GM13976 (cell line): ENCODE results near the gene SCRN1.
A peak's percentile ranks its signal among the peaks of the same experiment; 100 is the strongest.

Experiments used
- DNase-seq: peaks from one replicate; pipeline ENCODE4 v3.0.0; 2012; ENCODE audit warnings: low spot score
- in situ Hi-C: fragments of 300-500 bp; cut with MboI; formaldehyde crosslinking; loops from one replicate; pipeline ENCODE4 v1.12.0; 2022; ENCODE audit warnings: low sequenced_read_pairs, mixed read lengths, inconsistent platforms; ENCODE audit not compliant: unreplicated experiment
- TF ChIP-seq, protein P1 (sequence below): IDR thresholded peaks from 2 replicates; pipeline ENCODE4 v1.5.1; 2012; ENCODE audit warnings: borderline replicate concordance, mild to moderate bottlenecking; ENCODE audit not compliant: insufficient read depth; ENCODE audit errors: extremely low read depth, missing control alignments, control extremely low read depth

SCRN1 gene

DNA sequence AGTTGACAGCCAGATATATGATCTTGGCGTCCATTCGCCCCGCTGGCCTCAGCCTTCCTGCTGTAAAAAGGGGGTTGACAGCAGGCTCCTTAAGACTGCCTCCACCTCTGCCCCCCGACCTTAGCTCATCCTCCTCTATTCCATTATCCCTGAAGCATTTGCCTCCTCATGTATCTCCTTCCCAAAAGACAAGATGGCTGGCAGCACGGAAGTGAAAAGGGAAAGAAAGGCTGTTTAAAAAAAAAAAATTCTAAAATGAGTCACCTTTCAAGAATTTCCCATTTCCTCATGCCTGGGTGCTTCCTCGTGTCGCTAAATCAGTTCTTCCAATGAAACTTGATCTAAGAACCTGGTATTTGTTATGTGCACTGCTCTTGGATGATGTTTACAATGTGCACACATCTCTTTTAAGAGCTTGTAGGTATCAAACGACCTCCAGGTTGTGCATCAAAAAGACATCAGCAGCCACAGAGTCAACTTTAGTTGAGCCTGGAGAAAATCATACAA lies 1.7 kb downstream of the SCRN1 start:
- peak; percentile 36 for DNase-seq
- in situ Hi-C loops, result no loop called here
- TF ChIP-seq, protein P1, sequence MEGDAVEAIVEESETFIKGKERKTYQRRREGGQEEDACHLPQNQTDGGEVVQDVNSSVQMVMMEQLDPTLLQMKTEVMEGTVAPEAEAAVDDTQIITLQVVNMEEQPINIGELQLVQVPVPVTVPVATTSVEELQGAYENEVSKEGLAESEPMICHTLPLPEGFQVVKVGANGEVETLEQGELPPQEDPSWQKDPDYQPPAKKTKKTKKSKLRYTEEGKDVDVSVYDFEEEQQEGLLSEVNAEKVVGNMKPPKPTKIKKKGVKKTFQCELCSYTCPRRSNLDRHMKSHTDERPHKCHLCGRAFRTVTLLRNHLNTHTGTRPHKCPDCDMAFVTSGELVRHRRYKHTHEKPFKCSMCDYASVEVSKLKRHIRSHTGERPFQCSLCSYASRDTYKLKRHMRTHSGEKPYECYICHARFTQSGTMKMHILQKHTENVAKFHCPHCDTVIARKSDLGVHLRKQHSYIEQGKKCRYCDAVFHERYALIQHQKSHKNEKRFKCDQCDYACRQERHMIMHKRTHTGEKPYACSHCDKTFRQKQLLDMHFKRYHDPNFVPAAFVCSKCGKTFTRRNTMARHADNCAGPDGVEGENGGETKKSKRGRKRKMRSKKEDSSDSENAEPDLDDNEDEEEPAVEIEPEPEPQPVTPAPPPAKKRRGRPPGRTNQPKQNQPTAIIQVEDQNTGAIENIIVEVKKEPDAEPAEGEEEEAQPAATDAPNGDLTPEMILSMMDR, result no peak

- in situ Hi-C loops, result no loop called here
- TF ChIP-seq, protein P1, result no peak
- peak; percentile 40 for DNase-seq
Measured at GRCh38 chr7:29987083-29987482, 2.5 kb downstream of the SCRN1 start.

DNA sequence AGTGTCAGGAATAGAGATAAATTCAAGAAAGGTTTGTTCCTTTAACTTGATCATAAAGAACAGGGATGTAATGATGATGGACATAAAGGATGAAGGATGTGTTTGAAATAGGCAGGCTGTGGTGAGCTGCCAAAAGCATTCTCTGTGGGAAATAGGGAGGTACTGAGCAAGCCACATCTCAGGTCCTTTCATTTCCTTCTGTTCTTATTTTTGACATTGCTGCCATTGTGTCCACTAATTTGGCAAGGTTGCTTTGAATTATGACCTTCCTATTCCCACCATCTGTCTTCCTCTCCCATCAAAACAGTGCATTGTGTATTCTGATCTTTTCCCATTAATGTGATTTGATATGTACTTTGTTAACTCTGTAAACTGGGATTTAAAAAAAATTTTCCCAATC lies 9.4 kb downstream of the SCRN1 start:
- in situ Hi-C loops, result no loop called here
- no peak for DNase-seq
- TF ChIP-seq, protein P1, result no peak

DNA sequence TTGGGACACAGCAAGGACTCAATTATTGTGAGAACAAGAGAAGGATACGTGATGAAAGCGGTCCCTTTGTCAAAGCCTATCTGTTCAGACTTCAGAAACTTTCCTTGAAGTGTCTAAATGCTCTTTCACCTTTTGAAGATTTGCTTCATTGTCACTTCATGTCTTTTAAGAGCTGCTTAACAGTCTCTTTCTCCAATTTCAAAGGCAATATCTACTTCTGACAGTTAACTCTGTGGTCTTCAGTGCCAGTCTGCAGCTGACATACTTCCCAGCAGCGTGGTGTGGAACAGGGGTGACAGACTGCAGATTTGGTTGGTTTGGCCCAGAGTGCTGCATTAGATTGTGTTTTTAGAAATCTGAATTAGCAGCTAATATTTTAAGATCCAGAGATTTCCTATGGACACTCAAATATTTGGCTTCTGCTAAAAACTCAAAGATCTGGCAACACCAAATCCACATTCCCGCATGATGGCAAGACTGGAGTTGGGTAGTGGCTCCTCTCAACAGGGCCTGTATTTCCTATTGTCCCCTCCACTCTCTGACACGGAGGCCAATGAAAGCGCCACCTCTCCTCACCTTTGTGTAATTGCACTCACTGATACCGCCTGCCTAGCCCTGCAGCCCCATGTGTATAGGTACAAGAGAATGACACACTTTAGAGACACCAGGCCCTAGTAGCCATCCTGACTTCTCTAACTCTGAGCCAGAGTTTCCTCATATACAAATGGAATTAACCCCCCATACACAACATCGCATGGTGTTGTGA lies 11.5 kb downstream of the SCRN1 start:
- no peak for DNase-seq
- TF ChIP-seq, protein P1, result no peak
- in situ Hi-C loops, result no loop called here

GRCh38 chr7:29976673-29977415 lies 12.8 kb downstream of the SCRN1 start:
- DNase-seq, result no peak
- TF ChIP-seq, protein P1, result no peak
- in situ Hi-C loops, result no loop called here

GRCh38 chr7:29976266-29976665 lies 13.3 kb downstream of the SCRN1 start:
- DNase-seq, result no peak
- TF ChIP-seq, protein P1, result no peak
- in situ Hi-C loops, result no loop called here
